HUES6 (cell line): Measurements from ENCODE around the gene EVC2.

Source experiments
- H3K27ac ChIP-seq: 2 replicates; pipeline ENCODE4 v1.7.0; 2013; ENCODE audit warnings: low read depth, mild to moderate bottlenecking, low read length, inconsistent platforms
- H3K27me3 ChIP-seq: 2 replicates; pipeline ENCODE4 v1.6.1; 2013; ENCODE audit warnings: low read length; ENCODE audit not compliant: control insufficient read depth, insufficient read depth
- H3K36me3 ChIP-seq: 2 replicates; pipeline ENCODE4 v1.6.1; 2013; ENCODE audit warnings: low read length; ENCODE audit not compliant: control insufficient read depth, insufficient read depth
- H3K4me1 ChIP-seq: 2 replicates; pipeline ENCODE4 v1.6.1; 2013; ENCODE audit warnings: low read length; ENCODE audit not compliant: control insufficient read depth, insufficient read depth
- H3K4me3 ChIP-seq: 2 replicates; pipeline ENCODE4 v1.5.1; 2013; ENCODE audit warnings: low read depth, low read length
- H3K9ac ChIP-seq: one replicate; pipeline ENCODE4 v1.6.1; 2013; ENCODE audit warnings: mild to moderate bottlenecking, low read length
- H3K9me3 ChIP-seq: 2 replicates; pipeline ENCODE4 v1.6.1; 2013; ENCODE audit warnings: low read depth, low read length; ENCODE audit not compliant: control insufficient read depth, insufficient read depth

EVC2 gene

DNA sequence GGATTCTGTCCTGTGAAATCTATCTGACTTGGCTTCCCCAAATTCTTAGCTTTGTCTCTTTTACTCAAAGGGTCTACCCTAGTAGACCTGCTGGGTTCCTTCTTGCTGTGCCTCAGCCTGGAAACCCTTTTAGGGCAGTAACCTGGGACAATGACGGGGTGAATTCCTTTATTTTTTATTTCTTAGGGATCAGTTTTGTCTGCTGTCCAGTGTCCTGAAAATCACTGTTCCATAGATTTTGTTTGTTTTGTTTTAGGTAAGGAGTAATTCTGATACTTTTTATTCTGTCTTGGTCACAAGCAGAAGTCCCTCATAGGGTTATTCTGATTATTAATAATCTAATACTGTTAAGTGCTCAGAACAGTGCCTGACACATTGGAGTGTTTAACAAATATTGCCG lies 118.9 kb downstream of the EVC2 start:
- no peak overlapping the region for H3K4me3 ChIP-seq
- H3K27me3 ChIP-seq: no peaks in the 10 kb centered on the region
- H3K4me1 ChIP-seq: peaks cover 12% of the 10 kb centered on the region
- H3K27ac ChIP-seq: no peak overlapping the region
- no peak overlapping the region for H3K9ac ChIP-seq
- peaks cover 11% of the 10 kb centered on the region for H3K36me3 ChIP-seq
- H3K9me3 ChIP-seq: peaks cover 41% of the 10 kb centered on the region

DNA sequence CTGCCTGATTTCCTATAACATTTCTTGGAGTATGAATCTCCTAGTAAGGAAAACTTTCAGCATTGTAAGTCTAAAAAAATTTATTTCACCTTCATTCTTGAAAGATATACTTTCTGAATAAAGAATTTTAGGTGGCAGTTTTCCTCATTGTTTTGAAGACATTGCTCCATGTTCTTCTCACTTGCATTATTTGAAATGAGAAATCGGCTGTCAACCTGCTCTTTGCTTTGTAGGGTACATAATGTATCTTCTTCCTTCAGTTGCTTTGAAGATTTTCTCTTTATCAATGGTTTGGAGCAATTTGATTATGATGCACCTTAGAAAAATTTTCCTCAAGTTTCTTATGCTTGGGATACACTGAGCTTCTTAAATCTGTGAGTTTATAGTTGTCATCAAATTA lies 120.3 kb downstream of the EVC2 start:
- no peak overlapping the region for H3K4me3 ChIP-seq
- H3K27me3 ChIP-seq: no peaks in the 10 kb centered on the region
- peaks cover 12% of the 10 kb centered on the region for H3K36me3 ChIP-seq
- H3K9ac ChIP-seq: no peak overlapping the region
- H3K27ac ChIP-seq: no peak overlapping the region
- H3K9me3 ChIP-seq: peaks cover 34% of the 10 kb centered on the region
- H3K4me1 ChIP-seq: peaks cover 12% of the 10 kb centered on the region

DNA sequence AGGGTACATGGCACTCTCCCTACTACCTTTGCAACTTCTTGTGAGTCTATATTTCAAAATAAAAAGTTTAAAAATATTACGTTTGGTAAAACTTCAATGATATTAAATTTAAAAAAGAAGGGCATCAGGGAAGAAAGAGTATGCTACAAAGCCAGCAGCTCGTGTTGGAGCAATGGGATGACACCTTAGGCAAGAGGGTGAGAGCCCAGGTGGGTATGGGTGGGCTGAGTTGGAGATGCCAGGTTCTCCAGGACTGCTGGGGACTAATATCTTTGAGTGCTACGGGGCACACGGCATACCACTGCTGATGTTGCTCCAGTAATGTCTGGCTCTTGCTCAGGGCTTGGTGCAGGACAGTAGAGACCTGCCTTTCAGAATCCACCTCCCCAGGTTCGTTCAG lies 132.4 kb downstream of the EVC2 start:
- 0 out of 2 replicates have a peak, but pooled peaks cover under 1% of the 10 kb centered on the region for H3K9me3 ChIP-seq
- H3K4me3 ChIP-seq: no peak overlapping the region
- H3K36me3 ChIP-seq: peaks cover 34% of the 10 kb centered on the region
- H3K27ac ChIP-seq: no peak overlapping the region
- H3K27me3 ChIP-seq: no peaks in the 10 kb centered on the region
- no peaks in the 10 kb centered on the region for H3K4me1 ChIP-seq
- no peak overlapping the region for H3K9ac ChIP-seq

DNA sequence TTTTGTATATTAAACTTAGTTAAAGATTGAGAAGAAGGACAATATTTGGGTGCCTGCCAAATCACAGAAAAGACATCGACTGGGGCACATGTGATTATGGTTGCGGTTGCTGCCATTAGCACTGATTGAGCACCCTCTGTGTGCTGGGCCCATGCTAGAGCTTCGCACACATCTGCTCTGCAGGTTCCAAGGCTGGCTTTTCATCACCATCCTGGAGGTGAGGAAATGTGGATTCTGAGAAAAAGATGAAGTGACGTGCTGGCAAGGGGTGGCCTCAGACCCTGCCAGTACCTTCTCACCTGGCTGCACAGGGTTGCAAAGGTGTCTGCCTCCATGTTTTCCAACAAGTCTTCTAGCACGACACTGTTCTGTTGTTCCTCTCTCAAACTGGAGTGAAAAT lies 134.0 kb downstream of the EVC2 start:
- H3K4me1 ChIP-seq: no peaks in the 10 kb centered on the region
- no peaks in the 10 kb centered on the region for H3K9me3 ChIP-seq
- H3K36me3 ChIP-seq: peaks cover 27% of the 10 kb centered on the region
- H3K27me3 ChIP-seq: no peaks in the 10 kb centered on the region
- no peak overlapping the region for H3K27ac ChIP-seq
- H3K4me3 ChIP-seq: no peak overlapping the region
- no peak overlapping the region for H3K9ac ChIP-seq

DNA sequence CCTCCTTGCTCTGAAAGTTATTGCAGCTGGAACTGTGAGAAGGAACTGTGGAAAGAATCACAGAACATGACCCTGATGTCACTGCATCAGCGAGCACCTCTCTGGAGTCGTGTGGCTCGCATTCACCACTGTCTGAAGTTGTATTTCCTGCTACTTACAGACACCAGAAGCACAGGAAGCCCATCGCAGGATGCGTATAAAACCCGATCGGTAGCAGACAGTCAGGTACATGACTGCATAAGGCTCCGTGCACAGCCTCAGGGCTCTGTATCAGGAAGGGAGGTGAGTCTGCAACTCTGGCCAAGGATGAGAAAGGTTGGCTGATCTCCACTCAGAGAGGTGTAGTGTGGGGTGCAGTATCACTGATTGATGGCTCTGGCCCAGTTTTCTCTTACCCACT lies 134.4 kb downstream of the EVC2 start:
- no peak overlapping the region for H3K9ac ChIP-seq
- peaks cover 29% of the 10 kb centered on the region for H3K36me3 ChIP-seq
- no peaks in the 10 kb centered on the region for H3K4me1 ChIP-seq
- H3K27ac ChIP-seq: no peak overlapping the region
- no peak overlapping the region for H3K4me3 ChIP-seq
- no peaks in the 10 kb centered on the region for H3K9me3 ChIP-seq
- H3K27me3 ChIP-seq: no peaks in the 10 kb centered on the region

DNA sequence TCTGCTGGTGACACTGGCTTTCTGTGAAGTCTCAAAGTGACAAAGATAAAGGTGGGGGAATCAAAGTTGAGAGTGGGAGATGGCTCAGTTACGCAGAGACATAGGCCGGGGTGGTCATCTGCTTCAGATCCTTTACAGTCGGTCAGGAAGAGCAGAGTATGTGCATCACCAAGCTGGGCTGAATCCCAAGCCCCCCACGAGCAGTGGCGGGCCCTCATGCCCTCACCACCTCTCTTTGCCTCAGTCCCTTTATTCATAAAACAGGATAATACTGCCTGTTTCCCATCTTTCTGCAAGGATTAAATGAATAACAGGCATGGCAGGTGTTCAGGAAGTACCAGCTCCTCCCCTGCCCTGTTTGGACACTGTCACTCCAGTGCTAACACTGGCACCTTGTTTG lies 135.6 kb downstream of the EVC2 start:
- Histone ChIP-seq H3K27me3 (no peaks in the 10 kb centered on the region), H3K9ac (no peak overlapping the region), H3K4me3 (no peak overlapping the region), H3K27ac (no peak overlapping the region), H3K9me3 (no peaks in the 10 kb centered on the region), H3K36me3 (peaks cover 31% of the 10 kb centered on the region), H3K4me1 (no peaks in the 10 kb centered on the region)

DNA sequence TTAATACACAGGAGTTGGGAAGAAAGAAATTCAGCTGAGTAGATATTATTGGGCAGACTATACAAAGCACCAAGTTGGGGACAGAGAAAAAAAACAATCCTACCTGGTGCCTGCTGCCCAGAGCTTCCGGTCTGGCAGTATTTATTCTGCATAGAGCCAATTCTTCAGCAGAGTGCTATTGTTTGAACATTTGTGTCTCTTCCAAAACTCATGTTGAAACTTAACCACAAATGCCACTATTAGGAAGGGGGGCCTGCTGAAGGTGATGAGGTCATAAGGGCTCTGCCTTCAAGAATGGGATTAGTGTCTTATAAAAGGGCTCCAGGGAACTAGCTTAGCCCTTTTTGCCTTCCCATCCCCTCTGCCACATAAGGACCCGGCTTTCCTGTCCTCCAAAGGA lies 136.2 kb downstream of the EVC2 start:
- Histone ChIP-seq H3K9ac (no peak overlapping the region), H3K27me3 (no peaks in the 10 kb centered on the region), H3K4me1 (no peaks in the 10 kb centered on the region), H3K36me3 (peaks cover 31% of the 10 kb centered on the region), H3K9me3 (no peaks in the 10 kb centered on the region), H3K4me3 (no peak overlapping the region), H3K27ac (no peak overlapping the region)

DNA sequence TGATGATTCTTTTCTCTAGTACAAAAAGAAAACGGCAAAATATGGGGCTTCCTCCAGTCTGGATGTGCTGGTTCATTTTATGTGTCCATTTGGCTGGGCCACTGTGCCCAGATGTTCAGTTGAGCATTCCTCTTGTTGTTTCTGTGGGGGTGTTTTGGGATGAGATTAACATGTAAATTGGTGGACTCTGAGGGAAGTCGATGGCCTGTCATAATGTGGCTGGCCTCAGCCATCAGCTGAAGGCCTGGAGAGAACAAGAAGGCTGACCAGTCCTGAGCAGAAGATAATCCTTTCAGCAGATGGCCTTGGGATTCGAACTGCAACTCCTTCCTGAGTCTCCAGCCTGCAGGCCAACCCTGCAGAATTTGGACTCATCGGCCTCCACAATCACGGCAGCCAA lies 136.7 kb downstream of the EVC2 start:
- no peak overlapping the region for H3K4me3 ChIP-seq
- H3K36me3 ChIP-seq: peaks cover 31% of the 10 kb centered on the region
- H3K27me3 ChIP-seq: no peaks in the 10 kb centered on the region
- H3K9me3 ChIP-seq: no peaks in the 10 kb centered on the region
- no peak overlapping the region for H3K27ac ChIP-seq
- H3K9ac ChIP-seq: no peak overlapping the region
- no peaks in the 10 kb centered on the region for H3K4me1 ChIP-seq

DNA sequence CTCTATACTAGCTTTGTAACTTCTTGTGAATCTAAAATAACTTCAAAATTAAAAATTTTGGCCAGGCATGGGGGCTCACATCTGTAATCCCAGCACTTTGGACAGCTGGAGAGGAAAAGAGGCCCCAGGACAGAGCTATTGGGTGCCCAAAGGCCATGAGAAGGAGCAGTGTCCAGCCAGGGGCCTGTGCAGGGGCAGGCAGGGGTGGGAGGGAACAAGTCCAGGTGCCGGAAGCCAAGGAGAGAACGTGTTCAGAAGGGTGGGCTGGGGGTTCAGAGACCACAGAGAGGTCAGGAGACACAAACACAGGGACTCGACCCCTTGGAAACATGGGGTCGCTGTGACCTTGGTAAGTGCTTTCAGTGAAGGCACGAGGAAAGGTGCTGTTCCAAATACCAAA lies 138.9 kb downstream of the EVC2 start:
- no peaks in the 10 kb centered on the region for H3K9me3 ChIP-seq
- no peak overlapping the region for H3K4me3 ChIP-seq
- no peaks in the 10 kb centered on the region for H3K4me1 ChIP-seq
- no peak overlapping the region for H3K27ac ChIP-seq
- peaks cover 30% of the 10 kb centered on the region for H3K36me3 ChIP-seq
- no peaks in the 10 kb centered on the region for H3K27me3 ChIP-seq
- H3K9ac ChIP-seq: no peak overlapping the region

DNA sequence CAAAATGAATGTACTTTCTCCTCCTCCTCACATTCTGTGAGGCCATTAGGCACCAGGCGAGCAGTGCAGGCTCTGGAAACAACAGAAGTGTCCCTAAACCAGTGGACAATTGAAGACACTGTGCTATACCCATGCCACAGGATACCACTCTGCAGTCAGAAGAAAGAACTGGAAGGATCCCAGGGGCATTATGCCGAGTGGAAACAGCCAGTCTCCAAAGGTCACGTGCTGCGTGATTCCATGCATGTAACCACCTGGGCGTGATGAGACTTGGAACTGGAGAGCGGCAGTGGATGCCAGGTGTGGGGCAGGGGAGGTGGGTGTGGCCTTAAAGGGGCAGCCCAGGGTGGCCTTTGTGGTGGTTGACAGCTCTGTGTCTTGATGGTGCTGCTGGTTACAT lies 139.4 kb downstream of the EVC2 start:
- Histone ChIP-seq H3K9ac (no peak overlapping the region), H3K9me3 (no peaks in the 10 kb centered on the region), H3K36me3 (peaks cover 27% of the 10 kb centered on the region), H3K4me3 (no peak overlapping the region), H3K27me3 (no peaks in the 10 kb centered on the region), H3K27ac (no peak overlapping the region), H3K4me1 (no peaks in the 10 kb centered on the region)

DNA sequence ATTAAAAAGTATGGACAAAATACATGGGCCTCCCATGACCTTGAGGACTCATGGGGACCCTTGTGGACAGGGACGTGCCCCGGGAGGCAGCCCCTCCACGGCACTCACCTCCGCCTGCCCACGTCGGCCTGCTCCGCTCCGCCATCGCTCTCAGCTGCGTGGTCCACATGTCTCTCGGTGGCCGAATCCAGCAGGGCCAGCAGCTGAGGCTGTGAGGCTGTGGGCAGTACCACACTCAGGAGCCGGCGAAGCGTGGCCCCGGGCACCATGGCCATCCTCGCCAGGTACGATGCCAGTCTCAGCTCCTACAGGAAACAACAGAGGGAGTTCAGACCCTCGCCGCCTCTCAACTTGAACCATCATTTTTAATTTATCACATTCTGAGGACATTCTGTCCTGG lies 140.0 kb downstream of the EVC2 start:
- H3K9ac ChIP-seq: no peak overlapping the region
- H3K27me3 ChIP-seq: no peaks in the 10 kb centered on the region
- H3K9me3 ChIP-seq: no peaks in the 10 kb centered on the region
- H3K4me1 ChIP-seq: no peaks in the 10 kb centered on the region
- H3K27ac ChIP-seq: no peak overlapping the region
- peaks cover 25% of the 10 kb centered on the region for H3K36me3 ChIP-seq
- H3K4me3 ChIP-seq: no peak overlapping the region

DNA sequence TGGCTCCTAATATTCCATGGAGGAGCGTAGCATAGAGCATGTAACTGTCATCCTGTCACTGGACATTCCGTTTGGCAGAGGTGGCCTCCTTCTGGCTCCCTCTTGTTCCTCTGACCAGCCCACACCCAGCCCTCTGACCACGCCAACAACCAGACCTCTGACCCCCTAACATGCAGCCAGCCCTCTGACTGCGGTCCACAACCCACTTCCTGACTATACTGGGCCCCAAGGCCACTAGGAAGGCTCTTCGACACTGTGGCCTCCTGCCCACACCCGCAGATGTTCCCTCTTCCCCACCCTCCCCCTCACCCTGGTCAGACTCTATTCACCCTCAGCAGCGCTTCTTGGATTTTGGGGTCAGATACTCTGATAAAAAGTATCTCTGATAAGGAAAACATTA lies 141.4 kb downstream of the EVC2 start:
- Histone ChIP-seq H3K36me3 (peaks cover 18% of the 10 kb centered on the region), H3K9ac (no peak overlapping the region), H3K4me3 (no peak overlapping the region), H3K27ac (no peak overlapping the region), H3K4me1 (no peaks in the 10 kb centered on the region), H3K9me3 (no peaks in the 10 kb centered on the region), H3K27me3 (no peaks in the 10 kb centered on the region)
